Effector CD8-positive, alpha-beta T cell (primary cell): ENCODE measurements around the gene CENPA.
"Not testable (repeated sequence)": the region's sequence is repeated elsewhere in the genome, so short reads cannot be mapped to it uniquely, and the experiment has no call there.

Source experiments
- DNase-seq: peaks from one replicate; lab custom pipeline; 2025; lab: John Stamatoyannopoulos, UW

Gene CENPA

GRCh38 chr2:26792720-26793119 lies 6.9 kb downstream of the CENPA start:
- no peak for DNase-seq

- DNase-seq, result no peak
Observed at GRCh38 chr2:26793518-26793917, 7.7 kb downstream of the CENPA start.

- DNase-seq, result not testable (repeated sequence)
Observed at GRCh38 chr2:26795135-26795534, 9.3 kb downstream of the CENPA start.

GRCh38 chr2:26801328-26801727 lies 15.5 kb downstream of the CENPA start:
- no peak for DNase-seq

- DNase-seq, result no peak
Observed at GRCh38 chr2:26801796-26802195, 15.9 kb downstream of the CENPA start.

GRCh38 chr2:26805241-26805676 lies 19.4 kb downstream of the CENPA start:
- DNase-seq, result no peak

GRCh38 chr2:26807788-26808460 lies 22.1 kb downstream of the CENPA start:
- no peak for DNase-seq

GRCh38 chr2:26809211-26809610 lies 23.4 kb downstream of the CENPA start:
- no peak for DNase-seq

GRCh38 chr2:26809876-26810577 lies 24.2 kb downstream of the CENPA start:
- no peak for DNase-seq

GRCh38 chr2:26811261-26811660 lies 25.4 kb downstream of the CENPA start:
- DNase-seq, result no peak

- DNase-seq, result no peak
Observed at GRCh38 chr2:26811791-26812694, 26.2 kb downstream of the CENPA start.

GRCh38 chr2:26812731-26813130 lies 26.9 kb downstream of the CENPA start:
- DNase-seq, result no peak

GRCh38 chr2:26814072-26814765 lies 28.4 kb downstream of the CENPA start:
- DNase-seq, result not testable (repeated sequence)

GRCh38 chr2:26816893-26817292 lies 31.0 kb downstream of the CENPA start:
- DNase-seq, result no peak

GRCh38 chr2:26818255-26818654 lies 32.4 kb downstream of the CENPA start:
- DNase-seq, result no peak

GRCh38 chr2:26818972-26819371 lies 33.1 kb downstream of the CENPA start:
- DNase-seq, result no peak

GRCh38 chr2:26820932-26821331 lies 35.1 kb downstream of the CENPA start:
- DNase-seq, result no peak

GRCh38 chr2:26822877-26823276 lies 37.0 kb downstream of the CENPA start:
- DNase-seq, result no peak

GRCh38 chr2:26838121-26838906 lies 52.5 kb downstream of the CENPA start:
- no peak for DNase-seq

- DNase-seq, result no peak
Observed at GRCh38 chr2:26840937-26841610, 55.2 kb downstream of the CENPA start.

GRCh38 chr2:26843041-26843440 lies 57.2 kb downstream of the CENPA start:
- DNase-seq, result no peak
